Neuronal stem cell (in vitro differentiated cells): ENCODE measurements around the gene NT5E.

Experiments
- DNase-seq: peaks from one replicate; pipeline ENCODE4 v3.0.0-alpha.2; 2013; ENCODE audit warnings: low spot score
- H2AFZ ChIP-seq: one replicate; pipeline ENCODE4 v1.6.1; 2013; ENCODE audit warnings: mild to moderate bottlenecking, low read length, inconsistent platforms
- H2AK5ac ChIP-seq: 2 replicates; pipeline ENCODE4 v1.6.1; 2013; ENCODE audit warnings: low read depth, mild to moderate bottlenecking, inconsistent platforms, low read length, moderate library complexity, mixed read lengths
- H2BK120ac ChIP-seq: 2 replicates; pipeline ENCODE4 v1.6.1; 2013; ENCODE audit warnings: low read depth, mild to moderate bottlenecking, inconsistent platforms, low read length, moderate library complexity, mixed read lengths
- H2BK12ac ChIP-seq: one replicate; pipeline ENCODE4 v1.6.1; 2013; ENCODE audit warnings: low read length, inconsistent platforms
- H2BK15ac ChIP-seq: 2 replicates; pipeline ENCODE4 v1.6.1; 2013; ENCODE audit warnings: mild to moderate bottlenecking, low read length, inconsistent platforms, mixed read lengths
- H2BK5ac ChIP-seq: one replicate; pipeline ENCODE4 v1.6.1; 2013; ENCODE audit warnings: inconsistent platforms, mild to moderate bottlenecking, low read length, moderate library complexity
- H3K14ac ChIP-seq: one replicate; pipeline ENCODE4 v1.6.1; 2013; ENCODE audit warnings: low read length, inconsistent platforms
- H3K18ac ChIP-seq: 2 replicates; pipeline ENCODE4 v1.6.1; 2013; ENCODE audit warnings: low read length, inconsistent platforms
- H3K23ac ChIP-seq: 2 replicates; pipeline ENCODE4 v1.6.1; 2013; ENCODE audit warnings: low read depth, mild to moderate bottlenecking, mixed read lengths, low read length, inconsistent platforms; ENCODE audit not compliant: poor library complexity
- H3K27ac ChIP-seq: replicated peaks from 3 replicates; pipeline ENCODE4 v1.5.1; 2013; ENCODE audit warnings: low read length, inconsistent platforms
- H3K27me3 ChIP-seq, 3 experiments: 2 replicates each; pipeline ENCODE4 v1.6.1; 2013; ENCODE audit warnings: low read length in 3 of 3, mild to moderate bottlenecking in 2 of 3, inconsistent platforms in 1 of 3, low read depth in 1 of 3, mixed read lengths in 1 of 3, moderate library complexity in 1 of 3; ENCODE audit not compliant: control insufficient read depth in 3 of 3, insufficient read depth in 3 of 3
- H3K36me3 ChIP-seq, 2 donors: replicated peaks in 1 of 2; 2 replicates each; pipeline ENCODE4 v1.6.1; 2013; ENCODE audit warnings: low read length in 2 of 2; ENCODE audit not compliant: control insufficient read depth in 2 of 2, insufficient read depth in 2 of 2
- H3K4ac ChIP-seq: 2 replicates; pipeline ENCODE4 v1.6.1; 2013; ENCODE audit warnings: inconsistent platforms, mild to moderate bottlenecking, low read length, moderate library complexity
- H3K4me1 ChIP-seq, 2 donors: 1 replicate in 1 of 2; 2 replicates in 1 of 2; pipeline ENCODE4 v1.6.1; 2013; ENCODE audit warnings: low read length in 2 of 2, low read depth in 1 of 2; ENCODE audit not compliant: control insufficient read depth in 2 of 2, insufficient read depth in 1 of 2
- H3K4me2 ChIP-seq: one replicate; pipeline ENCODE4 v1.6.1; 2013; ENCODE audit warnings: mild to moderate bottlenecking, low read length, inconsistent platforms; ENCODE audit not compliant: insufficient read depth, poor library complexity, severe bottlenecking
- H3K4me3 ChIP-seq, 2 donors: 2 replicates each; pipeline ENCODE4 v1.5.1; 2013; ENCODE audit warnings: low read length in 2 of 2, mild to moderate bottlenecking in 2 of 2, inconsistent platforms in 1 of 2, moderate library complexity in 1 of 2
- H3K79me1 ChIP-seq: one replicate; pipeline ENCODE4 v1.6.1; 2013; ENCODE audit warnings: low read depth, mild to moderate bottlenecking, inconsistent platforms, low read length, moderate library complexity
- H3K9ac ChIP-seq: one replicate; pipeline ENCODE4 v1.6.1; 2013; ENCODE audit warnings: mild to moderate bottlenecking, low read depth, low read length, inconsistent platforms; ENCODE audit not compliant: poor library complexity
- H3K9me3 ChIP-seq, 2 donors: replicated peaks in 1 of 2; 2 replicates each; pipeline versions ENCODE3 to v1.6.1; 2013; ENCODE audit warnings: low read length in 2 of 2, mild to moderate bottlenecking in 2 of 2, inconsistent platforms in 1 of 2, low read depth in 1 of 2, mixed read lengths in 1 of 2, moderate library complexity in 1 of 2; ENCODE audit not compliant: control insufficient read depth in 2 of 2, insufficient read depth in 1 of 2
- H4K8ac ChIP-seq: one replicate; pipeline ENCODE4 v1.6.1; 2013; ENCODE audit warnings: low read depth, mild to moderate bottlenecking, inconsistent platforms, low read length, moderate library complexity
- H4K91ac ChIP-seq: one replicate; pipeline ENCODE4 v1.6.1; 2013; ENCODE audit warnings: low read length, low read depth, mild to moderate bottlenecking, inconsistent platforms; ENCODE audit not compliant: poor library complexity
- WGBS, 2 donors: extraction: QIAGEN DNeasy Blood & Tissue Kit; methylation state at CpG; one replicate each; pipeline ENCODE4 v1.1.7; 2013; ENCODE audit warnings: missing lambda C conversion rate in 2 of 2, mixed read lengths in 1 of 2; ENCODE audit not compliant: insufficient read length in 2 of 2, insufficient replicate concordance in 1 of 2; ENCODE audit errors: extremely low coverage in 2 of 2; 5-methylcytosine and 5-hydroxymethylcytosine counted together

Gene NT5E

DNA sequence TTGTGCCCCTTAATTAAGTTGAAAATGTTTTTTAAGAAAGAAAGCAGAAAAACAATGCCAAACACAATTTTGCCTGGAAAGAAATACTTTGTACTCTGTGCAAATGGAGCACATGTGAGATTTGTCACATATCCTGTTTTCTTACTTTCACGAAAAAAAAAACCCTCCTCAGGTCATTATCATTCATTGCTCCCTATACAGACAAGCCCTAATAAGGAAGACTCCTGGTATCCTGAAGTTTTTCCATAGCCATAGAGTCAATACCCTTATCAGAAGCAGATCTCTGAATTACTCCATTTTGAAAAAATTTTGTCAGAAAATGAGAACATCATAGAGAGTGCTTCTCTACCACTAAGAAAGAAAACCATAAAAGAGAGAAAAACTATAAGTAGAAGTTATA lies 14.0 kb upstream of the NT5E start:
- Histone ChIP-seq H3K9ac (no peak overlapping the region), H4K8ac (no peak overlapping the region), H3K18ac (no peak overlapping the region), H3K4me1 (no peaks in the 10 kb centered on the region), H3K79me1 (no peaks in the 10 kb centered on the region), H2BK120ac (no peak overlapping the region), H2AK5ac (no peak overlapping the region), H3K27ac (no peak overlapping the region), H3K4me3 (no peak overlapping the region), H2BK12ac (no peak overlapping the region), H3K27me3 (no peaks in the 10 kb centered on the region), H2AFZ (no peak overlapping the region), H2BK15ac (no peak overlapping the region), H3K4me2 (no peak overlapping the region), H3K9me3 (no peaks in the 10 kb centered on the region), H3K14ac (no peak overlapping the region), H4K91ac (no peak overlapping the region), H3K23ac (no peak overlapping the region), H3K4ac (no peak overlapping the region), H3K36me3 (no peaks in the 10 kb centered on the region), H2BK5ac (no peak overlapping the region)
- no CpG with 5 or more reads among the region's 1 CpG for WGBS, 2 donors
- DNase-seq, result no peak

DNA sequence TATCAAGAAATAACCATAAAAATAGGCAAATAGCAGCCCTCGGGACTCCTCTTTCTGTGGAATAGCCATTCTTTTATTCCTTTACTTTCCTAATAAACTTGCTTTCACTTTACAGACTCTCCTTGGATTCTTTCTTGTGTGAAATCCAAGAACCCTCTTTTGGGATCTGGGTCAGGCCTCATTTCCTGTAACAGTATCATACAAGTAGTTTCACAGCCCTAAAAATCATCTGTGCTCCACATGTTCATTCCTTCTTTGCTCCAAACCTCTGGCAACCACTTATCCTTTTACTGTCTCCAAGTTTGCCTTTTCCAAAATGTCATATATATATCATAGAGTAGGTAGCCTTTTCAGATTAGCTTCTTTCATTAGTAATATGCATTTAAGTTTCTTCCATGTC lies 13.5 kb upstream of the NT5E start:
- Histone ChIP-seq H4K8ac (no peak overlapping the region), H3K14ac (no peak overlapping the region), H3K4me3 (no peak overlapping the region), H3K4ac (no peak overlapping the region), H3K4me1 (no peaks in the 10 kb centered on the region), H3K4me2 (no peak overlapping the region), H4K91ac (no peak overlapping the region), H2BK15ac (no peak overlapping the region), H2BK12ac (no peak overlapping the region), H3K27me3 (no peaks in the 10 kb centered on the region), H3K9ac (no peak overlapping the region), H2AFZ (no peak overlapping the region), H2AK5ac (no peak overlapping the region), H2BK120ac (no peak overlapping the region), H3K27ac (no peak overlapping the region), H3K36me3 (no peaks in the 10 kb centered on the region), H3K9me3 (no peaks in the 10 kb centered on the region), H3K23ac (no peak overlapping the region), H3K18ac (no peak overlapping the region), H3K79me1 (no peaks in the 10 kb centered on the region), H2BK5ac (no peak overlapping the region)
- DNase-seq, result no peak
- WGBS, 2 donors, result no CpG with 5 or more reads among the region's 1 CpG

DNA sequence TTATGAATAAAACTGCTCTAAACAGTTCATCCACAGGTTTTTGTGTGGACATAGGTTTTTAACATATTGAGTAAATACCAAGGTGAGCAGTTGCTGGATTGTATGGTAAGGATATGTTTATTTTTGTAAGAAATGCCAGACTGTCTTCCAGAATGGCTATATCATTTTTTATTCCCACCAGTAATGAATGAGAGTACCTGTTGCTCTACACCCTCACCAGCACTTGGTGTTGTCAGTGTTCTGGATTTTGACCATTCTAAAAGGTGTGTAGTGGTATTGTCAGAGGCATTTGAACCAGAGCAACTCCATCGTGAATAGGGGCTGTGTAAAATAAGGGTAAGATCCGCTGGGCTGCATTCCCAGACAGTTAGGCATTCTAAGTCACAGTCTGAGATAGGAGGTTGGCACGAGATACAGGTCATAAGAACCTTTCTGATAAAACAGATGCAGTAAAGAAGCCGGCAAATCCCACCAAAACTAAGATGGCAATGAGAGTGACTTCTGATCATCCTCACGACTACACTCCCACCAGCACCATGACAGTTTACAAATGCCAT lies 12.9 kb upstream of the NT5E start:
- Histone ChIP-seq H4K8ac (no peak overlapping the region), H2BK12ac (no peak overlapping the region), H3K23ac (no peak overlapping the region), H3K14ac (no peak overlapping the region), H3K9me3 (no peaks in the 10 kb centered on the region), H2BK5ac (no peak overlapping the region), H2BK120ac (no peak overlapping the region), H3K18ac (no peak overlapping the region), H4K91ac (no peak overlapping the region), H3K27me3 (no peaks in the 10 kb centered on the region), H2AFZ (no peak overlapping the region), H2BK15ac (no peak overlapping the region), H3K36me3 (no peaks in the 10 kb centered on the region), H3K4me2 (no peak overlapping the region), H3K79me1 (no peaks in the 10 kb centered on the region), H3K4me3 (no peak overlapping the region), H3K4me1 (no peaks in the 10 kb centered on the region), H3K4ac (no peak overlapping the region), H3K9ac (no peak overlapping the region), H2AK5ac (no peak overlapping the region), H3K27ac (no peak overlapping the region)
- no CpG with 5 or more reads among the region's 5 CpGs for WGBS, 2 donors
- DNase-seq, result no peak

DNA sequence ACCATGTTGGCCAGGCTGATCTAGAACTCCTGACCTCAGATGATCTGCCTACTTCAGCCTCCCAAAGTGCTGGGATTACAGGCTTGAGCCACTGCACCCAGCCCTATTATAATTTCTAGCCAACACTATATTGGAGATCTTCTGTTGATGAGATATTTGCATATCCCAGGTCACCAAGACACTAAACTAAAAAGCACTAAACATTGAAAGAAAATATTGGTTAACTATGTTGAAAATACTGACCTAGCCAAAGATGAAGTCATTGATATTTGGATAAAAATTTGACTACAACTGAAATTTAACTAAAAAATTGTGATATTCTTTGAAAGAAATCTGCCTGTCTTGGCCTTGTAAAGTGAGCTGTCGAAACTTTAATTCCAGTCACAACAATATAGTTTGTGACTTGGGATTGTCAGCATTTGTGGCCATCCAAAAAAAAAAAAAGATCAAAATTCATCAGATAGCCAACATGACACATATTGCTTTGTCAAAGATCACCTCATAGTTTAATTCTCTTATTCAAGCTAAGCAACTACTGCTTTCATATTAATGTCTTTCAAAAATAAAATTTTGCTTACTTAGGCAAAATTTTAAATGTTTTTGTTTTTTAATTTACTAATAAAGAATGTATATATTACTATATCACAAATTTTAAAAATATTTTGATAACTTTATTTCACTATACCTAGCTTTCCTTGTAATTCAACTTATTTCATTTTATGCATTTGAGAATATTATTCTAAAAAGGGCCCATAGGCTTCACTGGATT lies 6.3 kb upstream of the NT5E start:
- no peak overlapping the region for H2BK5ac ChIP-seq
- no peak overlapping the region for H3K4me3 ChIP-seq

More for the DNA sequence above, 6.3 kb upstream of the NT5E start:
- Histone ChIP-seq H3K36me3 (no peaks in the 10 kb centered on the region), H2BK12ac (no peak overlapping the region), H2AK5ac (no peak overlapping the region), H3K9me3 (peaks cover 0 to 2% of the 10 kb centered on the region in 2 donors), H2BK15ac (no peak overlapping the region), H3K18ac (no peak overlapping the region), H3K27me3 (peaks cover 0 to 16% (median 11%) of the 10 kb centered on the region in 3 experiments), H3K9ac (no peak overlapping the region), H3K4me1 (no peaks in the 10 kb centered on the region), H3K79me1 (no peaks in the 10 kb centered on the region), H2AFZ (no peak overlapping the region), H2BK120ac (no peak overlapping the region), H3K4me2 (no peak overlapping the region), H3K23ac (no peak overlapping the region), H3K4ac (no peak overlapping the region), H3K27ac (no peak overlapping the region), H3K14ac (no peak overlapping the region), H4K8ac (no peak overlapping the region), H4K91ac (no peak overlapping the region)
- no CpG with 5 or more reads among the region's 1 CpG for WGBS, 2 donors
- no peak for DNase-seq
